HG03354 (cell line): ENCODE results near the gene LIPJ.
A peak's percentile ranks its signal among the peaks of the same experiment; 100 is the strongest.

Experiments used
- ATAC-seq: cut with Tn5 transposase; IDR thresholded peaks from one replicate; pipeline ENCODE4 v1.9.1; 2021; ENCODE audit warnings: mild to moderate bottlenecking; ENCODE audit not compliant: unreplicated experiment, poor library complexity, severe bottlenecking

LIPJ gene

GRCh38 chr10:88592381-88592780 is 5.8 kb downstream of the LIPJ start:
- ATAC-seq, result no peak

GRCh38 chr10:88592906-88593305 is 6.3 kb downstream of the LIPJ start:
- no peak for ATAC-seq

- ATAC-seq, result no peak
Observed at GRCh38 chr10:88594482-88594881, 7.9 kb downstream of the LIPJ start.

GRCh38 chr10:88598055-88598454 is 11.5 kb downstream of the LIPJ start:
- ATAC-seq, result peak; percentile 95

- ATAC-seq, result no peak
Observed at GRCh38 chr10:88608052-88608732, 21.6 kb downstream of the LIPJ start.

- ATAC-seq, result no peak
Observed at GRCh38 chr10:88608780-88609179, 22.2 kb downstream of the LIPJ start.

- no peak for ATAC-seq
Observed at GRCh38 chr10:88616250-88616977, 29.9 kb downstream of the LIPJ start.

- ATAC-seq, result no peak
Observed at GRCh38 chr10:88617772-88618300, 31.3 kb downstream of the LIPJ start.

- ATAC-seq, result no peak
Observed at GRCh38 chr10:88618496-88618895, 31.9 kb downstream of the LIPJ start.

- ATAC-seq, result no peak
Observed at GRCh38 chr10:88620441-88620840, 33.9 kb downstream of the LIPJ start.

GRCh38 chr10:88623835-88624234 is 37.3 kb downstream of the LIPJ start:
- no peak for ATAC-seq

GRCh38 chr10:88624840-88625239 is 38.3 kb downstream of the LIPJ start:
- no peak for ATAC-seq

GRCh38 chr10:88640186-88640585 is 53.6 kb downstream of the LIPJ start:
- no peak for ATAC-seq

- no peak for ATAC-seq
Observed at GRCh38 chr10:88642209-88642608, 55.6 kb downstream of the LIPJ start.

- ATAC-seq, result no peak
Observed at GRCh38 chr10:88642963-88643362, 56.4 kb downstream of the LIPJ start.

GRCh38 chr10:88647061-88647615 is 60.6 kb downstream of the LIPJ start:
- no peak for ATAC-seq

- ATAC-seq, result no peak
Observed at GRCh38 chr10:88651101-88651551, 64.6 kb downstream of the LIPJ start.

- no peak for ATAC-seq
Observed at GRCh38 chr10:88652616-88653015, 66.1 kb downstream of the LIPJ start.
